ENCODE data around the gene SYAP1.
"Not testable (repeated sequence)": the region's sequence is repeated elsewhere in the genome, so short reads cannot be mapped to it uniquely, and the experiment has no call there.

The SYAP1 gene, protein sequence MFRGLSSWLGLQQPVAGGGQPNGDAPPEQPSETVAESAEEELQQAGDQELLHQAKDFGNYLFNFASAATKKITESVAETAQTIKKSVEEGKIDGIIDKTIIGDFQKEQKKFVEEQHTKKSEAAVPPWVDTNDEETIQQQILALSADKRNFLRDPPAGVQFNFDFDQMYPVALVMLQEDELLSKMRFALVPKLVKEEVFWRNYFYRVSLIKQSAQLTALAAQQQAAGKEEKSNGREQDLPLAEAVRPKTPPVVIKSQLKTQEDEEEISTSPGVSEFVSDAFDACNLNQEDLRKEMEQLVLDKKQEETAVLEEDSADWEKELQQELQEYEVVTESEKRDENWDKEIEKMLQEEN

DNA sequence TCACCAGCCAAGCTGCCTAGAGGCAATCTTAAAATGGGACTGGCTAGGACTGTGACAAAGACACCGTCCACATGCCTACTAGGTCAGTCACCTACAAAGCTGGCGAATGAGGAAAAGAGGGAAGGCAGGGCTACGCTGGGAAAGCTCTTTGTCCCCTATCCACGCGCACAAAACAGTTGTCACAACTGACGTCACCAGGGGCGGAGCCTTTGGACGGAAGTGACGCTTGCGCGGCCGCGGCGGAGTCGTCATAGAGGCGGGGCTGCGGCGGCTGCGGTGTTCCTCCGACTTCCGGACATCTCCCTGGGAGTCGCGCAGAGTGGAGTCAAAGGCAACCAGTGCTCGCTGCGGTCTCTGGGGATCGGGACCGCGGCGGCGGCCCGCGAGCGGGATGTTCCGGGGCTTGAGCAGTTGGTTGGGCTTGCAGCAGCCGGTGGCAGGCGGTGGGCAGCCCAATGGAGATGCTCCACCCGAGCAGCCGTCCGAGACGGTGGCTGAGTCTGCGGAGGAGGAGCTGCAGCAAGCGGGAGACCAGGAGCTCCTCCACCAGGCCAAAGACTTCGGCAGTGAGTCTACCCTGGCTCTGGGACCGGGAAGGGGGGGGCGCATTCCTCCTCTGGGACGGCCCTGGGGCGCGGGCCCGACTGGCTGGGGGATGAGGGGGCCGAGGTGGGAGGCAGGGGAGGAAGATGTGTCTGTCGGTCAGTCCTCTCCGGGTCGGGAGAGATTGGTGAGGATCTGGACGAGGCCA, at the start of gene SYAP1:
SYAP1 (plus strand) TSS at position 279 of the 751 bp plus-strand sequence; CDS start at position 392, 113 bp downstream.
- peak; percentile 63 to 94 (median 84) for DNase-seq

DNA sequence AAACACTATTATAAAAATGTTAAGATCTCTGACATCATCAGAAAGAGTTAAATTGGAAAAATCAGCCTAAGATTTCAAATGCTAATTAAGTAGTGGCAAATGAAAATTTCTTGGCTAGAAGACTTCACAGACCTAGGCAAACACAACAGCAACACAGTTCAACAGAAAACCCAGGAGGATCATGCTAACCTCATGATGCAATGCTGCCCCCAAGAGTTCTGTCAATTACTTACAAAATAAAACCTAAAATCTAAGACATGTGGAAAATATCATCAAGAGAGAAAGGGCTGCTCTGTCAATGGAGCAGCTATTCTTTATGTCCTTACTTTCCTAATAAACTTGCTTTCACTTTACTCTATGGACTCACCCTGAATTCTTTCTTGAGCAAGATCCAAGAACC, 48.4 kb upstream of the SYAP1 start:
- peak in 1 of 4 experiments; percentile 2 for DNase-seq

DNA sequence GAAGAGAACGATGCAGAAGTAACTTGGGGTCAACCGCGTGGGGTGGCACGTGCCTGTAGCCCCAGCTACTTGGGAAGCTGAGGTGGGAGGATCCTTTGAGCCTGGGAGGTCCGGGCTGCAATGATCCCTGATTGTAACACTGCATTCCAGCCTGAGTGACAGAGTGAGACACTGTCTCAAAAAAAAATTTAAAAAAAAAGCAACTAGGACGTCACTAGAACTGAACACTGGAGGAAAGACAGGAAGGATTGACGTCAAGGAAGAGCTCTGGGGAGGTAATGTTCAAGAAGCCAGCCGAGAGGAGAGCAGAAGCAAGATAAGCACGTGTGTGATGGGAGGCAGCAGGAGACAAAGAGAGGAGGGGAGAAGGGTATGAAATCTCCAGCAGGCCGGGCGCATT, 40.7 kb upstream of the SYAP1 start:
- no peak for DNase-seq

GRCh38 chrX:16683007-16683664, 36.3 kb upstream of the SYAP1 start:
- no peak for DNase-seq

DNA sequence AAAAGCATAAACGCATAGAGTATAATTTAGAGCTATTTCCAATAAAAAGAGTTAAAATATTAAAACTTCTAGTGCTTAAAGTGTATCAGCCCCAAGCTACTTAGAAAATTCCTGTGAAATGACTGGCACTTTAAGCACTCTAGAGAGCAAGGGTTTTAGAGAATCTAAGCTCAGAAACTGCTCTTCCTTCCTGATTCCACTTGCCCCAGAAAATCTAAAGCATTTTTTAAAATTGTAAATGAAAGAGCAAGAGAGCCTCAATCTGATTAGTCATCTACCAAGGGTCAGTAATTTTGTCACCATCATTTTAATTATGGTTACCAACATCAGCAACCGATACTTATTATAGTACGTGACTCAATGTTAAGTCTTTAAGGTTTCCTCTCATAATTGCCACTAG, 31.9 kb upstream of the SYAP1 start:
- DNase-seq: no peak

- DNase-seq: peak; percentile 5 to 66 (median 46)
Measured at GRCh38 chrX:16695079-16695676, 24.2 kb upstream of the SYAP1 start.

DNA sequence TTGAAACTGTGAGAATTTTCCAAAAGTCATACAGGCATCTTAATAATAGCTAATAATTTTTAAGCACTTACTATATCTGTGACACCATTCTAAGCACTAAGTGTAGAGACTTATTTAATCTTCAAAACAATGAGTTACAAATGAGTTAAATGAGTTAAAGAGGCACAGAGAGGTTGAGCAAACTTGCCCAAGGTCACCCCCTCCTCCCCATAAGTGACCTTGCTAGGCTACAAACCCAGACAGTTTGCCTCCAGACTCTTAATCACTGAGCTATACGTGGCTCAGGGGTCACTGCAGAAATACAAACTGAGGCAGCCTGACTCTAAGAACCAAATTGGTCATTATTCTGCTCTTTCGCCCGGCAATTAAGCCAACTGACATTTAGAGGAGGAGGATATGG, 22.5 kb upstream of the SYAP1 start:
- DNase-seq: no peak

- no peak for DNase-seq
Measured at GRCh38 chrX:16699389-16699788, 20.0 kb upstream of the SYAP1 start.

DNA sequence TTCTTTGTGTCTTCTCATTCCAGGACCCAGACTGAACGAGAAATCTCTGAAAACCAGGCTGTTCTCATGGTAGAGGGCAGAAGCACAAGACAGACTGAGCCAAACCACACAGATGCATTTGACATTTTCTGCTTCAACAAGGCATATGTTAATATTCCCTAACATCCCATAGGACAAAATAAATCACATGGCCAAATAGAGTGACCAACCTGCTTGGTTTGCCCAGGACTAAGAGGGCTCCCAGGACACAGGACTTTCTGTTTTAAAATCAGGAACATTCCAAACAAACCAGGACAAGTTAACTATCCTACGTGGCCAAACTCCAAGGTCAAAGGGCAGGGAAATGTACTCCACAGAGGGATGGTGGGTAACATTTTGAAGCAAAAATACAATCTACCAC, 18.7 kb upstream of the SYAP1 start:
- no peak for DNase-seq

- DNase-seq: no peak
Measured at GRCh38 chrX:16702700-16703599, 16.5 kb upstream of the SYAP1 start.

GRCh38 chrX:16705370-16705769, 14.0 kb upstream of the SYAP1 start:
- DNase-seq: no peak

- no peak for DNase-seq
Measured at GRCh38 chrX:16708016-16708415, 11.4 kb upstream of the SYAP1 start.

- no peak for DNase-seq
Measured at GRCh38 chrX:16711219-16711811, 8.1 kb upstream of the SYAP1 start.

DNA sequence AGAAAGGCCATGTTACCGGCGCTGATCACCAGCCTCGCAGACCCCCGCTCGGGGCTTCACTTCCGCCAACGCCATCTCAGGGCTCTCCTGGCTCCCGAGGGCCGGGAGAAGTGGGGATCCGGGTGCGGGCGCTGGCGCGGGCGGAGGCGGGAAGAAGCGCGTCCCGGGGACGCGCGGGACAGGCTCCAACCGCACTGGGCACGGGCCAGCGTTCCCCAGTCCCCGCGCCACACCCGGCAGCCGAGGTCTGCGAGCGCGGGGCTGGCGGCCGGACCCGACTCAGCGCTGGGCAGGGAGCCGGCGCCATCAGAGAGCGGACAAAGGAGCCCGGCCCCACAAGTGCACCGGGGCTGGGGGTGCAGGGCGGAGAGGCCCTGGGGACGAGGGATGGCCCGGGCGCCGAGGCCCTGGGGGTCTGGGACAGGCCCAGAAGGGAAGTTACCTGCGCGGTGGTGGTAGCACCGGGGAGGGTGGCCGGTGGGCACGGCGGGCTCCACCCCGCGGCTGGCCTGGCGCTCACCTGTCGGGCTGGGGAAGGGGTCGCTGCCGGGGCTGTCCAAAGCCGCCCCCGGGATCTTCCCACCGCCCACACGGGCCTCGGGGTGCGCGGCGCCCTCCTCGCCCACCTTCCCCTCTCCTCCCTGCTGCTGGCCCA, 7.4 kb upstream of the SYAP1 start:
- no peak for DNase-seq

- DNase-seq: peak in 3 of 4 experiments; percentile 16 to 38 (median 31)
Measured at GRCh38 chrX:16712548-16713155, 6.8 kb upstream of the SYAP1 start, which contains the start of gene CTPS2. Gene CTPS2, minus strand, starts transcription at chrX:16712669. Its CDS starts 9,767 bp downstream, at chrX:16702902.

GRCh38 chrX:16714504-16714903, 4.9 kb upstream of the SYAP1 start:
- DNase-seq: no peak

GRCh38 chrX:16715638-16716037, 3.8 kb upstream of the SYAP1 start:
- DNase-seq: not testable (repeated sequence)

- not testable (repeated sequence) for DNase-seq
Measured at GRCh38 chrX:16716451-16716850, 3.0 kb upstream of the SYAP1 start.

DNA sequence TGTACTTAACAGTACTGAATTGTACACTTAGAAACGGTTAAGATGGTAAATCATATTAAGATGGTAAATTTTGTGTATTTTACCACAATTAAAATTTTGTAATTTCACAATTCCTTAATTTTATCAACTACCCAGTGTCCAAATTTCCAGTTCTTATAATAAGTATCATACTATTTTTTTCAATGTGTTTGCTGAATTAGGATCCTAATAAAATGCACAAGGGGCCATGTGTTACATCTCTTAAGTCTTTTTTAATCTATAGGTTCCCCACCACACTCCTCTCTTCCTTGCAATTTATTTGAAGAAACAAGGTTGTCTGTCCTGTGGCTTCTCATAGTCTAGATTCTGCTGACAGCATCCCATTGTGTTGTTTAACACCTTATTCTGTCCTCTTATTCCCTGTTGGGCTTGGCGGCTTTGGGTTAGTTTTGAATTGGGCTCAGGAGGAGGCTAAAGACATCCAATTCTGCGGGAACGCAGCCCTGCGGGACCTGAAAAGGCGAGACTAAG, 533 bp upstream of the SYAP1 start:
- no peak for DNase-seq

DNA sequence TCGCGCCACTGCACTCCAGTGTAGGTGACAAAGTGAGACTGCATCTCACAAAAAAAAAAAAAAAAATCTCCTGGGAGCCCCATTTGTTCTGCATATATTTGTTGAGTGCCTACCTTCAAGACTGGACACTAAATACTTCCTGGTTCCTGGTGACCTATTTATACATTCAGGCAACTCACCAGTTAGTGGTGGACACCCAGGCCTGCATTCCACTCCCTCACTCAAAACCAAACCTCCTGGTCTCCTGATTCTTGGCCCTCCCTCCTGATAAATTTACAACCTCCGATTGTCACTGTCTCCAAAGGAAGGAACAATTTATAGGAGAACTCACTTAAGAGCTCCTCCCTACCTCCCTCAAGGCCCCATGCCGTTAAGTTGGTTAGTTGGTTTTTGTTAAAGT, 3.1 kb downstream of the SYAP1 start:
- no peak for DNase-seq
